ENCODE results near the gene EPB41L2.

Gene EPB41L2

GRCh38 chr6:130846501-130846900 is 216.5 kb downstream of the EPB41L2 start:
- Histone ChIP-seq H4K20me1 (ENCODE audit: insufficient read depth) (no peaks in the 10 kb centered on the region), H3K4me1 (ENCODE audit: low read depth, poor library complexity, severe bottlenecking) (peaks cover 22% of the 10 kb centered on the region), H3K36me3 (ENCODE audit: insufficient read depth) (no peaks in the 10 kb centered on the region), H3K27me3 (ENCODE audit: insufficient read depth, low read depth) (no peaks in the 10 kb centered on the region), H2AFZ (ENCODE audit: low read depth) (no peak overlapping the region), H3K4me2 (no peak overlapping the region), H3K79me2 (ENCODE audit: insufficient read depth, low read depth) (no peaks in the 10 kb centered on the region), H3K27ac (no peak overlapping the region), H3K9ac (no peak overlapping the region), H3K4me3 (IDR thresholded peaks at IDR 0.05; ENCODE audit: insufficient read depth, low read depth, low read length) (no peak overlapping the region)
- TF ChIP-seq, protein P1, sequence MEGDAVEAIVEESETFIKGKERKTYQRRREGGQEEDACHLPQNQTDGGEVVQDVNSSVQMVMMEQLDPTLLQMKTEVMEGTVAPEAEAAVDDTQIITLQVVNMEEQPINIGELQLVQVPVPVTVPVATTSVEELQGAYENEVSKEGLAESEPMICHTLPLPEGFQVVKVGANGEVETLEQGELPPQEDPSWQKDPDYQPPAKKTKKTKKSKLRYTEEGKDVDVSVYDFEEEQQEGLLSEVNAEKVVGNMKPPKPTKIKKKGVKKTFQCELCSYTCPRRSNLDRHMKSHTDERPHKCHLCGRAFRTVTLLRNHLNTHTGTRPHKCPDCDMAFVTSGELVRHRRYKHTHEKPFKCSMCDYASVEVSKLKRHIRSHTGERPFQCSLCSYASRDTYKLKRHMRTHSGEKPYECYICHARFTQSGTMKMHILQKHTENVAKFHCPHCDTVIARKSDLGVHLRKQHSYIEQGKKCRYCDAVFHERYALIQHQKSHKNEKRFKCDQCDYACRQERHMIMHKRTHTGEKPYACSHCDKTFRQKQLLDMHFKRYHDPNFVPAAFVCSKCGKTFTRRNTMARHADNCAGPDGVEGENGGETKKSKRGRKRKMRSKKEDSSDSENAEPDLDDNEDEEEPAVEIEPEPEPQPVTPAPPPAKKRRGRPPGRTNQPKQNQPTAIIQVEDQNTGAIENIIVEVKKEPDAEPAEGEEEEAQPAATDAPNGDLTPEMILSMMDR (conservative IDR thresholded peaks at IDR 0.05; ENCODE audit: low read depth, low read length), result no peak

GRCh38 chr6:130843575-130844320 is 219.3 kb downstream of the EPB41L2 start:
- H3K36me3 ChIP-seq (ENCODE audit: insufficient read depth), result no peaks in the 10 kb centered on the region
- H3K27ac ChIP-seq, result no peak overlapping the region
- H3K27me3 ChIP-seq (ENCODE audit: insufficient read depth, low read depth), result no peaks in the 10 kb centered on the region
- H3K4me2 ChIP-seq, result no peak overlapping the region
- no peak overlapping the region for H3K9ac ChIP-seq
- TF ChIP-seq, protein P1 (conservative IDR thresholded peaks at IDR 0.05; ENCODE audit: low read depth, low read length), result peak; percentile 71
- peaks cover 11% of the 10 kb centered on the region for H3K4me1 ChIP-seq (ENCODE audit: low read depth, poor library complexity, severe bottlenecking)
- H2AFZ ChIP-seq (ENCODE audit: low read depth), result no peak overlapping the region
- no peaks in the 10 kb centered on the region for H3K79me2 ChIP-seq (ENCODE audit: insufficient read depth, low read depth)
- H3K4me3 ChIP-seq (IDR thresholded peaks at IDR 0.05; ENCODE audit: insufficient read depth, low read depth, low read length), result no peak overlapping the region
- no peaks in the 10 kb centered on the region for H4K20me1 ChIP-seq (ENCODE audit: insufficient read depth)

DNA sequence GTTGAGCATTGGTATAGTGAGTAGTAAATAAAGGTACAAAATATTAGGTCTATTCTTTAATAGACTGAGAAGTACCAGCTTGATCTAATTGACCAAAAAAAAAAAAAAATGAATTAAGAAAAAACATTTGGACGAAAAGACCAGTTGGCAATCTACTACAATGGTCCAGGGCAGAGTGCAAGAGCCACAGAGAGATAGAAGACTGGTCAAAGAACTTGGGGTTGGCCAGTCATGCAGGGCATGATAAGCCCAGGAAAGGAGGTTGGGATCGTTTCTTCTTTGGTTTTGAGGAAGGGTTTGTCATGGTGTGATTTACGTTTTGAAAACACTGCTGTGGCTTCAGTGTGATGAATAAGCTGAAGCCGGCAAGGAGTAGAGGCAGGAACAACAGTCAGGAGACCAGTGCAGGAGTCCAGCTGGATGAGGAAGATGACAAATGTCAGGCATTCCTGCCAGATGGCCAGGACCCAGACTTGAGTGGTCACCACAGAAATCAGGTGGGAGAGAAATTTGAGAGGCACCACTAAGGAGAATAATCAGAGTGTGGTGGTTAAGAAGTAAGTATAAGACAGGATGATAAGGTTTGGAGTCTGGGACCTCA is 221.8 kb downstream of the EPB41L2 start:
- Histone ChIP-seq H3K27ac (no peak overlapping the region), H3K9ac (no peak overlapping the region), H3K27me3 (ENCODE audit: insufficient read depth, low read depth) (no peaks in the 10 kb centered on the region), H4K20me1 (ENCODE audit: insufficient read depth) (no peaks in the 10 kb centered on the region), H3K79me2 (ENCODE audit: insufficient read depth, low read depth) (no peaks in the 10 kb centered on the region), H3K4me1 (ENCODE audit: low read depth, poor library complexity, severe bottlenecking) (peaks cover 8% of the 10 kb centered on the region), H3K4me3 (IDR thresholded peaks at IDR 0.05; ENCODE audit: insufficient read depth, low read depth, low read length) (no peak overlapping the region), H2AFZ (ENCODE audit: low read depth) (no peak overlapping the region), H3K36me3 (ENCODE audit: insufficient read depth) (no peaks in the 10 kb centered on the region), H3K4me2 (no peak overlapping the region)
- TF ChIP-seq, protein P1 (conservative IDR thresholded peaks at IDR 0.05; ENCODE audit: low read depth, low read length), result no peak

GRCh38 chr6:130840050-130840449 is 223.0 kb downstream of the EPB41L2 start:
- H4K20me1 ChIP-seq (ENCODE audit: insufficient read depth), result no peaks in the 10 kb centered on the region
- no peak overlapping the region for H3K9ac ChIP-seq
- no peak overlapping the region for H3K4me2 ChIP-seq
- H3K79me2 ChIP-seq (ENCODE audit: insufficient read depth, low read depth), result no peaks in the 10 kb centered on the region
- no peaks in the 10 kb centered on the region for H3K36me3 ChIP-seq (ENCODE audit: insufficient read depth)
- peaks cover 8% of the 10 kb centered on the region for H3K4me1 ChIP-seq (ENCODE audit: low read depth, poor library complexity, severe bottlenecking)
- TF ChIP-seq, protein P1 (conservative IDR thresholded peaks at IDR 0.05; ENCODE audit: low read depth, low read length), result no peak
- no peak overlapping the region for H2AFZ ChIP-seq (ENCODE audit: low read depth)
- H3K4me3 ChIP-seq (IDR thresholded peaks at IDR 0.05; ENCODE audit: insufficient read depth, low read depth, low read length), result no peak overlapping the region
- no peaks in the 10 kb centered on the region for H3K27me3 ChIP-seq (ENCODE audit: insufficient read depth, low read depth)
- no peak overlapping the region for H3K27ac ChIP-seq

All from KMS-11 (cell line).